MM.1S (cell line): ENCODE data around the gene ZNF576.

Experiments used
- DNase-seq: peaks from one replicate; pipeline ENCODE4 v3.0.0-alpha.2; 2015
- H2AFZ ChIP-seq: fragments of 300-600 bp; sonication (generic); 2 replicates; pipeline ENCODE4 v1.6.0; 2016; ENCODE audit warnings: antibody characterized with exemption, low read length
- H3F3A ChIP-seq: fragments of 300-600 bp; sonication (generic); 2 replicates; pipeline ENCODE4 v1.6.1; 2016; ENCODE audit warnings: mild to moderate bottlenecking, antibody characterized with exemption, low read length, moderate library complexity, mixed read lengths; ENCODE audit not compliant: insufficient read depth
- H3K27ac ChIP-seq: fragments of 300-600 bp; sonication (generic); 2 replicates; pipeline ENCODE4 v1.5.1; 2016; ENCODE audit warnings: mild to moderate bottlenecking, low read length
- H3K27me3 ChIP-seq: fragments of 300-600 bp; sonication (generic); replicated peaks from 2 replicates; pipeline ENCODE4 v1.6.0; 2016; ENCODE audit warnings: low read length; ENCODE audit not compliant: insufficient read depth
- H3K36me3 ChIP-seq: fragments of 300-600 bp; sonication (generic); replicated peaks from 2 replicates; pipeline ENCODE4 v1.6.1; 2016; ENCODE audit warnings: mild to moderate bottlenecking, low read length, mixed read lengths; ENCODE audit not compliant: insufficient read depth
- H3K4me1 ChIP-seq: fragments of 300-600 bp; sonication (generic); 2 replicates; pipeline ENCODE4 v1.6.1; 2016; ENCODE audit warnings: low read length, mixed read lengths
- H3K4me2 ChIP-seq: fragments of 300-600 bp; sonication (generic); 2 replicates; pipeline ENCODE4 v1.6.0; 2016; ENCODE audit warnings: low read depth, low read length
- H3K4me3 ChIP-seq: fragments of 300-600 bp; sonication (generic); 2 replicates; pipeline ENCODE4 v1.5.1; 2016; ENCODE audit warnings: low read length, mixed read lengths
- H3K79me2 ChIP-seq: fragments of 300-600 bp; sonication (generic); 2 replicates; pipeline ENCODE4 v1.6.1; 2016; ENCODE audit warnings: mixed run types, low read length, mixed read lengths
- H3K9ac ChIP-seq: fragments of 300-600 bp; sonication (generic); 2 replicates; pipeline ENCODE4 v1.6.1; 2016; ENCODE audit warnings: low read length, mixed read lengths
- H3K9me2 ChIP-seq: fragments of 300-600 bp; sonication (generic); replicated peaks from 2 replicates; pipeline ENCODE4 v1.6.1; 2016; ENCODE audit warnings: mild to moderate bottlenecking, low read length, mixed read lengths; ENCODE audit not compliant: insufficient read depth
- H3K9me3 ChIP-seq: fragments of 300-600 bp; sonication (generic); replicated peaks from 2 replicates; pipeline ENCODE4 v1.6.1; 2016; ENCODE audit warnings: mild to moderate bottlenecking, low read length, mixed read lengths; ENCODE audit not compliant: insufficient read depth
- H4K20me1 ChIP-seq: fragments of 300-600 bp; sonication (generic); 2 replicates; pipeline ENCODE4 v1.6.1; 2016; ENCODE audit warnings: mild to moderate bottlenecking, low read length, moderate library complexity, mixed read lengths; ENCODE audit not compliant: insufficient read depth
- EZH2 ChIP-seq: fragments of 300-600 bp; sonication (generic); optimal IDR thresholded peaks from 2 replicates; pipeline ENCODE3; 2017; ENCODE audit warnings: low read depth, mild to moderate bottlenecking, antibody characterized with exemption, low read length, mixed read lengths
- EZH2phosphoT487 ChIP-seq: fragments of 300-600 bp; sonication (generic); IDR thresholded peaks from 2 replicates; pipeline ENCODE4 v1.6.1; 2018; ENCODE audit warnings: antibody characterized with exemption, low read length
- TF ChIP-seq, protein P1 (sequence below): fragments of 300-600 bp; sonication (generic); IDR thresholded peaks from 2 replicates; pipeline ENCODE4 v1.5.1; 2016; ENCODE audit warnings: antibody characterized with exemption, low read length, mixed read lengths

The ZNF576 gene

GRCh38 chr19:43631491-43631890 lies 35.1 kb downstream of the ZNF576 start:
- H3K27me3 ChIP-seq: peaks cover 37% of the 10 kb centered on the region
- no peaks in the 10 kb centered on the region for H3K4me1 ChIP-seq
- no peak overlapping the region for H3K9ac ChIP-seq
- no peak overlapping the region for H3K4me3 ChIP-seq
- H3K27ac ChIP-seq: no peak overlapping the region
- no peaks in the 10 kb centered on the region for H3K79me2 ChIP-seq
- TF ChIP-seq, protein P1, sequence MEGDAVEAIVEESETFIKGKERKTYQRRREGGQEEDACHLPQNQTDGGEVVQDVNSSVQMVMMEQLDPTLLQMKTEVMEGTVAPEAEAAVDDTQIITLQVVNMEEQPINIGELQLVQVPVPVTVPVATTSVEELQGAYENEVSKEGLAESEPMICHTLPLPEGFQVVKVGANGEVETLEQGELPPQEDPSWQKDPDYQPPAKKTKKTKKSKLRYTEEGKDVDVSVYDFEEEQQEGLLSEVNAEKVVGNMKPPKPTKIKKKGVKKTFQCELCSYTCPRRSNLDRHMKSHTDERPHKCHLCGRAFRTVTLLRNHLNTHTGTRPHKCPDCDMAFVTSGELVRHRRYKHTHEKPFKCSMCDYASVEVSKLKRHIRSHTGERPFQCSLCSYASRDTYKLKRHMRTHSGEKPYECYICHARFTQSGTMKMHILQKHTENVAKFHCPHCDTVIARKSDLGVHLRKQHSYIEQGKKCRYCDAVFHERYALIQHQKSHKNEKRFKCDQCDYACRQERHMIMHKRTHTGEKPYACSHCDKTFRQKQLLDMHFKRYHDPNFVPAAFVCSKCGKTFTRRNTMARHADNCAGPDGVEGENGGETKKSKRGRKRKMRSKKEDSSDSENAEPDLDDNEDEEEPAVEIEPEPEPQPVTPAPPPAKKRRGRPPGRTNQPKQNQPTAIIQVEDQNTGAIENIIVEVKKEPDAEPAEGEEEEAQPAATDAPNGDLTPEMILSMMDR: no peak
- TF ChIP-seq EZH2 (no peak), EZH2phosphoT487 (no peak)
- no peak overlapping the region for H3K4me2 ChIP-seq
- no peak overlapping the region for H2AFZ ChIP-seq
- H4K20me1 ChIP-seq: no peaks in the 10 kb centered on the region
- no peaks in the 10 kb centered on the region for H3F3A ChIP-seq
- H3K9me3 ChIP-seq: no peaks in the 10 kb centered on the region
- DNase-seq: no peak
- H3K36me3 ChIP-seq: no peaks in the 10 kb centered on the region
- no peaks in the 10 kb centered on the region for H3K9me2 ChIP-seq

GRCh38 chr19:43633520-43633919 lies 37.1 kb downstream of the ZNF576 start:
- TF ChIP-seq, protein P1: no peak
- TF ChIP-seq EZH2phosphoT487 (no peak), EZH2 (no peak)
- Histone ChIP-seq H2AFZ (no peak overlapping the region), H3K27me3 (peaks cover 41% of the 10 kb centered on the region), H3K4me1 (no peaks in the 10 kb centered on the region), H3K9ac (no peak overlapping the region), H3K9me3 (no peaks in the 10 kb centered on the region), H3K79me2 (no peaks in the 10 kb centered on the region), H3K27ac (no peak overlapping the region), H3K36me3 (no peaks in the 10 kb centered on the region), H3K4me2 (no peak overlapping the region), H3K9me2 (no peaks in the 10 kb centered on the region), H3F3A (no peaks in the 10 kb centered on the region), H3K4me3 (no peak overlapping the region), H4K20me1 (no peaks in the 10 kb centered on the region)
- no peak for DNase-seq

DNA sequence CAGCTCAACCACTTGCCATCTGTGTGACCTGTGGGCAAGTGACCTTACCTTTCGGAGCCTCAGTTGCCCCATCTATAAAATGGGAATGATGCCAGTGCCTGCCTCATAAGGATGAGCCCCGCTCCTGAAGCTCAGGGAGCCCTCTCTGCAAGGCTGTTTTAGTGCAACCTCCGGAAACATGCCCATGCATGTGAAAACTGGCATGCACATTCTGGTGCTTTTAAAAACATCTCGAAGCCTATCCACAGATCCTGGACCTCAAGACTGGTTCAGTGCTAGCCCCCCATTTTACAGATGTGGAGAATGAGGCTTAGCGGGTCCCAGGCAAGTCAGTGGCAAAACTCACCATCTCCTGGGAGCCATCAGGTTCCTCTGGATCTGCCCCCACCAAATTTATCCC lies 37.7 kb downstream of the ZNF576 start:
- TF ChIP-seq EZH2: no peak
- TF ChIP-seq EZH2phosphoT487: no peak
- TF ChIP-seq, protein P1: no peak
- no peak overlapping the region for H3K27ac ChIP-seq
- DNase-seq: no peak
- no peak overlapping the region for H3K4me2 ChIP-seq
- no peaks in the 10 kb centered on the region for H3K79me2 ChIP-seq
- H3K4me1 ChIP-seq: no peaks in the 10 kb centered on the region
- no peak overlapping the region for H2AFZ ChIP-seq
- no peaks in the 10 kb centered on the region for H3F3A ChIP-seq
- H3K36me3 ChIP-seq: no peaks in the 10 kb centered on the region
- H3K4me3 ChIP-seq: no peak overlapping the region
- no peaks in the 10 kb centered on the region for H3K9me3 ChIP-seq
- peaks cover 46% of the 10 kb centered on the region for H3K27me3 ChIP-seq
- no peaks in the 10 kb centered on the region for H4K20me1 ChIP-seq
- no peaks in the 10 kb centered on the region for H3K9me2 ChIP-seq
- H3K9ac ChIP-seq: no peak overlapping the region

DNA sequence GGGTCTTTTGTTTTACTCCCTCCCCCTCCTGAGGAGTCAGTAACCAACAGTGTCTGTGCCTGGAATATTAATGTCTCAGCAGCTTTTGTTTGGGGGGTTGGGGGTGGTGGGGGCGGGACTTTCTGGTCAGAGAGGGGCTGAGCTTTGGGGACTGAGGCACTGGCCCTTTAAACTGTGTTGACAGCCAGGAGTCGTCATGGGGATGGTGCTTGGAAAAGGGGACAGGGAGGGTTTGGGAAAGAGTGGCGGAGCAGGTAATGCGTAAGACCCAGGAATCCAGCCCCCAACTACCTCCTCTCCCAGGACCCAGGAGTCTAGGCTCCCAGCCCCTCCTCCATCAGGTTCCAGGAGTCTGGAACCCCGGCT lies 38.1 kb downstream of the ZNF576 start:
- no peak for TF ChIP-seq EZH2phosphoT487
- no peak for TF ChIP-seq EZH2
- TF ChIP-seq, protein P1: no peak
- no peaks in the 10 kb centered on the region for H3K4me1 ChIP-seq
- H3K9me2 ChIP-seq: no peaks in the 10 kb centered on the region
- no peaks in the 10 kb centered on the region for H4K20me1 ChIP-seq
- H3K27me3 ChIP-seq: peaks cover 48% of the 10 kb centered on the region
- no peak overlapping the region for H3K9ac ChIP-seq
- H3K4me3 ChIP-seq: no peak overlapping the region
- no peaks in the 10 kb centered on the region for H3F3A ChIP-seq
- H3K4me2 ChIP-seq: no peak overlapping the region
- no peaks in the 10 kb centered on the region for H3K36me3 ChIP-seq
- H3K79me2 ChIP-seq: no peaks in the 10 kb centered on the region
- H3K27ac ChIP-seq: no peak overlapping the region
- H3K9me3 ChIP-seq: no peaks in the 10 kb centered on the region
- no peak overlapping the region for H2AFZ ChIP-seq
- DNase-seq: no peak
